ENCODE measurements around the gene ARL11.

GRCh38 chr13:49625392-49626079 lies 2.8 kb upstream of the ARL11 start:
- no peak for TF ChIP-seq EP300 (conservative IDR thresholded peaks at IDR 0.05; ENCODE audit: poor library complexity, severe bottlenecking)
- TF ChIP-seq, protein P1, sequence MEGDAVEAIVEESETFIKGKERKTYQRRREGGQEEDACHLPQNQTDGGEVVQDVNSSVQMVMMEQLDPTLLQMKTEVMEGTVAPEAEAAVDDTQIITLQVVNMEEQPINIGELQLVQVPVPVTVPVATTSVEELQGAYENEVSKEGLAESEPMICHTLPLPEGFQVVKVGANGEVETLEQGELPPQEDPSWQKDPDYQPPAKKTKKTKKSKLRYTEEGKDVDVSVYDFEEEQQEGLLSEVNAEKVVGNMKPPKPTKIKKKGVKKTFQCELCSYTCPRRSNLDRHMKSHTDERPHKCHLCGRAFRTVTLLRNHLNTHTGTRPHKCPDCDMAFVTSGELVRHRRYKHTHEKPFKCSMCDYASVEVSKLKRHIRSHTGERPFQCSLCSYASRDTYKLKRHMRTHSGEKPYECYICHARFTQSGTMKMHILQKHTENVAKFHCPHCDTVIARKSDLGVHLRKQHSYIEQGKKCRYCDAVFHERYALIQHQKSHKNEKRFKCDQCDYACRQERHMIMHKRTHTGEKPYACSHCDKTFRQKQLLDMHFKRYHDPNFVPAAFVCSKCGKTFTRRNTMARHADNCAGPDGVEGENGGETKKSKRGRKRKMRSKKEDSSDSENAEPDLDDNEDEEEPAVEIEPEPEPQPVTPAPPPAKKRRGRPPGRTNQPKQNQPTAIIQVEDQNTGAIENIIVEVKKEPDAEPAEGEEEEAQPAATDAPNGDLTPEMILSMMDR (IDR thresholded peaks at IDR 0.05; ENCODE audit: poor library complexity, severe bottlenecking) = no peak

Data from neural cell (in vitro differentiated cells).